Gastroesophageal sphincter (tissue), 4 donors: ENCODE data around the gene MYCBP2. TPM values are rescaled to one million over a fixed set of nuclear protein-coding genes. Genes with fewer than 3 reads are reported as not detected.

Experiments
- ATAC-seq: fragments of 150-250 bp; one replicate; pipeline ENCODE4 v1.9.1; 2016; ENCODE audit warnings: mild to moderate bottlenecking, moderate library complexity
- H3K27ac ChIP-seq, 4 donors: fragments of 200-600 bp; sonication (generic) in 3 of 4; 1 replicate in 3 of 4; 2 replicates in 1 of 4; pipeline ENCODE4 v1.5.1; 2016 to 2019
- H3K27me3 ChIP-seq: fragments of 200-600 bp; sonication (generic); one replicate; pipeline ENCODE4 v1.5.1; 2019
- H3K36me3 ChIP-seq, 2 donors: fragments of 200-600 bp; sonication (generic); one replicate each; pipeline ENCODE4 v1.5.1; 2019; ENCODE audit warnings: control low read depth in 1 of 2
- H3K4me1 ChIP-seq, 3 donors: fragments of 200-600 bp; sonication (generic); 1 replicate in 2 of 3; 2 replicates in 1 of 3; pipeline ENCODE4 v1.5.1; 2016 to 2019; ENCODE audit warnings: control low read depth in 2 of 3
- H3K4me3 ChIP-seq, 2 donors: fragments of 200-600 bp; sonication (generic); one replicate each; pipeline ENCODE4 v1.5.1; 2019; ENCODE audit warnings: mild to moderate bottlenecking in 1 of 2, moderate library complexity in 1 of 2
- H3K9me3 ChIP-seq, 3 donors: fragments of 200-600 bp; sonication (generic); one replicate each; pipeline ENCODE4 v1.5.1; 2017 to 2019; ENCODE audit warnings: control low read depth in 2 of 3
- EP300 ChIP-seq: sonication (generic); formaldehyde crosslinking; IDR thresholded peaks from one replicate; pipeline ENCODE4 v1.6.1; 2017; ENCODE audit warnings: antibody characterized with exemption, mild to moderate bottlenecking
- POLR2A ChIP-seq, 2 donors: fragments of 450-650 bp; IDR thresholded peaks; one replicate each; pipeline ENCODE4 v1.6.1; 2017; ENCODE audit warnings: antibody characterized with exemption in 2 of 2, mild to moderate bottlenecking in 2 of 2, moderate library complexity in 1 of 2
- POLR2AphosphoS5 ChIP-seq: sonication (generic); formaldehyde crosslinking; IDR thresholded peaks from one replicate; pipeline ENCODE4 v1.6.1; 2017; ENCODE audit warnings: antibody characterized with exemption
- WGBS, 2 donors: methylation state at CpG; one replicate each; pipeline ENCODE4 v1.1.5; 2018; ENCODE audit warnings: low coverage in 1 of 2; 5-methylcytosine and 5-hydroxymethylcytosine counted together
- total RNA-seq, 4 donors: library from RNA; depleted of rRNA; stranded (reverse); fragments of >200 nt; gene quantifications; one replicate each; pipeline ENCODE4 v1.1.0, GENCODE V29; 2016
- TF ChIP-seq, protein P1 (sequence below), 4 experiments: fragments of 200-600 bp in 2 of 4; fragments of 450-650 bp in 2 of 4; sonication (generic) in 1 of 4; IDR thresholded peaks; one replicate each; pipeline ENCODE4 v1.5.1; 2017 to 2019; ENCODE audit warnings: antibody characterized with exemption in 4 of 4, mild to moderate bottlenecking in 2 of 4, moderate library complexity in 2 of 4

The MYCBP2 gene
- total RNA-seq, 4 donors from 2014 or later, result 116 to 148 (median 119) TPM

DNA sequence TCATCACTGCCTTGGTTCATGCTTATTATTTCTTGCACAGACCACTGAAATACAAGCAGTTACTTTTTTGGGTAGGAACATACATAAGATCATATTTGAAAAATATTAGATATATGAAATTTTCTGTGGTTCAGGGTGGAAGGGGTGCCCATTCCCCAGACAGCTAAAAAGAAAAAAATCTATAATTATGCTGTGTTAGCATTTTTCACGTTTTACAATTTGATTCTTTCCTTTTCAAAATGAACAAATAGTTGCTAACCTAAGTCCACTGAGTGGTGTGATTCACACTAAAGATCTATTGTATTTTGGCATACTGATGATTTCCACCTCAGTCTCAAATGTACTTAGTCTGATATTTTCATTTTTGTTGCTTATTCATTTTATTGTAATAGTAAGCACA, 233.2 kb downstream of the MYCBP2 start:
- WGBS, 2 donors, result 58 to 80% methylated on average over 1 of the region's 1 CpG
- Histone ChIP-seq H3K36me3 (peaks cover 4 to 76% of the 10 kb centered on the region in 2 donors), H3K27me3 (no peaks in the 10 kb centered on the region), H3K4me1 (no peaks in the 10 kb centered on the region), H3K4me3 (no peak overlapping the region), H3K27ac (no peak overlapping the region), H3K9me3 (no peaks in the 10 kb centered on the region)
- no peak for TF ChIP-seq EP300
- TF ChIP-seq POLR2A (IDR thresholded peaks at IDR 0.05), result no peak
- TF ChIP-seq POLR2AphosphoS5, result no peak
- TF ChIP-seq, protein P1, sequence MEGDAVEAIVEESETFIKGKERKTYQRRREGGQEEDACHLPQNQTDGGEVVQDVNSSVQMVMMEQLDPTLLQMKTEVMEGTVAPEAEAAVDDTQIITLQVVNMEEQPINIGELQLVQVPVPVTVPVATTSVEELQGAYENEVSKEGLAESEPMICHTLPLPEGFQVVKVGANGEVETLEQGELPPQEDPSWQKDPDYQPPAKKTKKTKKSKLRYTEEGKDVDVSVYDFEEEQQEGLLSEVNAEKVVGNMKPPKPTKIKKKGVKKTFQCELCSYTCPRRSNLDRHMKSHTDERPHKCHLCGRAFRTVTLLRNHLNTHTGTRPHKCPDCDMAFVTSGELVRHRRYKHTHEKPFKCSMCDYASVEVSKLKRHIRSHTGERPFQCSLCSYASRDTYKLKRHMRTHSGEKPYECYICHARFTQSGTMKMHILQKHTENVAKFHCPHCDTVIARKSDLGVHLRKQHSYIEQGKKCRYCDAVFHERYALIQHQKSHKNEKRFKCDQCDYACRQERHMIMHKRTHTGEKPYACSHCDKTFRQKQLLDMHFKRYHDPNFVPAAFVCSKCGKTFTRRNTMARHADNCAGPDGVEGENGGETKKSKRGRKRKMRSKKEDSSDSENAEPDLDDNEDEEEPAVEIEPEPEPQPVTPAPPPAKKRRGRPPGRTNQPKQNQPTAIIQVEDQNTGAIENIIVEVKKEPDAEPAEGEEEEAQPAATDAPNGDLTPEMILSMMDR (IDR thresholded peaks at IDR 0.05), result no peak
- ATAC-seq, result no peak

DNA sequence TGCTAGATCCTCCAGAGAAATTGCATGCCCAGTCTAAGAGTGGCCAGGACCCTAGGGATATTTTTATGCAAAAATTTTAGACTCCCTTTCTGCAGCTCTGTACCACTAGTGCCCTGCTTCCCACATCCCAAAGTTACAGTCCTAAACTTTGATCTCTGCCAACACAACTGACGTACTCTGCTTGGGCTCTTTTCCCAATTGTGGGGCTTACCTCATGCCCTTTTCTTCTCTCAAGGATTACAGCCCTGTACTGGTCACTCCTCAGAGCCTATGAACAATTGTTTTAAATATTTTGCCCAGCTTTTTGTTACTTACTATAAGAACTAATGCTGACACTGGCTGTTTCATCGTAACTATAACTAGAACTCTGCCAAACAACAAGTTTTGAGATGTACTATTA, 242.1 kb downstream of the MYCBP2 start:
- ATAC-seq, result no peak
- no peaks in the 10 kb centered on the region for H3K9me3 ChIP-seq
- H3K27ac ChIP-seq, result no peak overlapping the region
- 100% methylated on average over 2 of the region's 2 CpGs for WGBS, 2 donors
- H3K27me3 ChIP-seq, result no peaks in the 10 kb centered on the region
- no peaks in the 10 kb centered on the region for H3K4me1 ChIP-seq
- no peak for TF ChIP-seq EP300
- no peak for TF ChIP-seq POLR2A (IDR thresholded peaks at IDR 0.05)
- TF ChIP-seq, protein P1 (IDR thresholded peaks at IDR 0.05), result no peak
- TF ChIP-seq POLR2AphosphoS5, result no peak
- H3K36me3 ChIP-seq, result peaks cover 6 to 80% of the 10 kb centered on the region in 2 donors
- H3K4me3 ChIP-seq, result no peak overlapping the region

DNA sequence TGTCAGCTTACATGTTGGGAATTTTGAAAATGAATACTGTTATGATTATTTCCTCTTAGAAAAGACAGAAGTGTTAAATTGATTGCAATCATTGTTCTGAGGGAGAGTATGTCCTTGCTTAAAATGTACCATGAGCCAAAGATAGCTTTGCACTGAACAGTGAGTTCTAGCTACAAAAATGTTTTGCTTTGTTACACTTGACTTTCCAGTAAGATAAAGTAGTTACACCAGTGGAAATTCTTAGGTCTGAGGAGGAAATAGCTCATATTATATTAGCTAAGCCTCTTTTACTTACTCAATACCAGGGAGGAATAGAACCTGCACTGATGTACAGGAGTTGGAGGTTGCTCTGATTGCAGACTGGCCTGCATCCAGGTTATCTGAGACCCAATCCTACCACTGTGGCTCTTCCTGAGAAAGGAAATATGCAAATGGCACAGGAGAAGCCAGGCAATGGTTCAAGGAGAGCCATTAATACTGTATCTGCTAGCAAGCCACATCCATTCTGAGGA, 246.9 kb downstream of the MYCBP2 start:
- no peak for ATAC-seq
- no peaks in the 10 kb centered on the region for H3K9me3 ChIP-seq
- no peak for TF ChIP-seq EP300
- TF ChIP-seq POLR2A (IDR thresholded peaks at IDR 0.05), result no peak
- TF ChIP-seq, protein P1 (IDR thresholded peaks at IDR 0.05), result no peak
- no peak for TF ChIP-seq POLR2AphosphoS5
- H3K27ac ChIP-seq, result no peak overlapping the region
- H3K36me3 ChIP-seq, result peaks cover 6 to 99% of the 10 kb centered on the region in 2 donors
- no peak overlapping the region for H3K4me3 ChIP-seq
- no peaks in the 10 kb centered on the region for H3K27me3 ChIP-seq
- H3K4me1 ChIP-seq, result no peaks in the 10 kb centered on the region

DNA sequence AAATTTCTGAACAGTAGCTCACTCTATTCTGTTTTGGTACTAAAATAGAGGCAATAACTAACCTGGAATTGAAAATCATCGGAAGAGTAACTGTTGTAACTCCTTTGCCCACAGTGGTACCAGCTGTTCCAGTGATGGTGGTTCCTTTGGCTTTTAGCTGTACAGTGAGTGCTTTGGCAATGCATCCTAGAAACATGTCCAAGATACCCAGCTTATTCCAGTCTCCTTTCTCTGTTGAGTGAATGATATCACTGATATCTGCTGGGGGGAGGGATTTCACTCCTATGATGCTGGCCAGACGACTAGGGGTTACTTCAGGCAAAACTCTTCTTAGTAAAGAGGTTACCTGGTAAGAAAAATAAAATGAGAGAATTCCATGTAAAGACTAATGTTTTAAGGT, 259.4 kb downstream of the MYCBP2 start:
- ATAC-seq, result no peak

More for the DNA sequence above, 259.4 kb downstream of the MYCBP2 start:
- Histone ChIP-seq H3K4me3 (no peak overlapping the region), H3K36me3 (peaks cover 4 to 85% of the 10 kb centered on the region in 2 donors), H3K4me1 (no peaks in the 10 kb centered on the region), H3K27me3 (no peaks in the 10 kb centered on the region), H3K9me3 (no peaks in the 10 kb centered on the region), H3K27ac (no peak overlapping the region)
- TF ChIP-seq EP300 (no peak), POLR2AphosphoS5 (no peak), POLR2A (IDR thresholded peaks at IDR 0.05) (no peak)
- TF ChIP-seq, protein P1 (IDR thresholded peaks at IDR 0.05), result no peak
- WGBS, 2 donors, result 93 to 94% methylated on average over 2 of the region's 2 CpGs
